Stimulated activated effector memory CD8-positive, alpha-beta T cell treated with anti-CD3 and anti-CD28 coated beads, Interleukin-12 subunit alpha, Interleukin-12 subunit beta, amount 100 ng/mL, for 72 hours (primary cell): Measurements from ENCODE around the gene DYNLRB1.

Experiments
- ATAC-seq: fragments of 150-1000 bp; cut with Tn5 transposase; 2 replicates; pipeline ENCODE4 v1.10.0; 2021
- DNase-seq, 2 donors: peaks; one replicate each; pipeline ENCODE4 v3.0.0; 2021 to 2022; ENCODE audit warnings: low spot score in 2 of 2
- H3K27ac Mint-ChIP-seq: one replicate; pipeline ENCODE4 v1.8.0; 2022; ENCODE audit warnings: mild to moderate bottlenecking, mixed read lengths
- H3K36me3 Mint-ChIP-seq: one replicate; pipeline ENCODE4 v1.8.0; 2022; ENCODE audit warnings: mild to moderate bottlenecking, mixed read lengths
- H3K4me1 Mint-ChIP-seq: one replicate; pipeline ENCODE4 v1.8.0; 2022; ENCODE audit warnings: mixed read lengths
- H3K4me3 Mint-ChIP-seq: one replicate; pipeline ENCODE4 v1.8.0; 2022; ENCODE audit warnings: mild to moderate bottlenecking, mixed read lengths
- H3K9me3 Mint-ChIP-seq: one replicate; pipeline ENCODE4 v1.8.0; 2022; ENCODE audit warnings: mixed read lengths

Gene DYNLRB1

GRCh38 chr20:34552569-34552968, 36.3 kb downstream of the DYNLRB1 start:
- Mint-ChIP-seq H3K4me1 (no peaks in the 10 kb centered on the region), H3K9me3 (no peaks in the 10 kb centered on the region), H3K4me3 (no peak overlapping the region), H3K36me3 (no peaks in the 10 kb centered on the region), H3K27ac (no peak overlapping the region)
- DNase-seq (no peak), ATAC-seq (no peak)

DNA sequence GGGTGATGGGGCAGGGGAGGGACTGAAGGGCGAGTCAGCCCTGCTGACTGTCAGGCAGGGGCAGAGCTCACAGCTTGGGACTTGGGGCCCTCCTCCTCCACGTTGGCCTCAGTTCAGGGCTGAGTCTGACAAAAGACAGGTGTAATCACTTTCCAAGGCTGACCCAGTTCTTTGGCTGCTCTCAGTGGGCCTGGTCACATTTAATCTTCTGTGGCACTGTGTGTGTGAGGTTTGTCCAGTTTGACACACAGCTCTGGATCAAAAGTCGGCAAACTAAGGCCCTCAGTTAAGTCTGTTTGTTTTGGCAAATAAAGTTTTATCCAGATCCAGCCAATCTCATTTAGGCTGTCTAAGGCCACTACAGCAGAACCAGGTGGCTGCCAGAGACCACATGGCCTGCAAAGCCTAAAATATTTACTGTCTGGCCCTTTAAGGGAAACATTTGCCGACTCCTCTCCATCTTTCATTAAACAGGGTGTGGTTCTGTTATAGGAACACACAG, 37.2 kb downstream of the DYNLRB1 start:
- H3K27ac Mint-ChIP-seq: no peak overlapping the region
- peak; percentile 53 for ATAC-seq

DNA sequence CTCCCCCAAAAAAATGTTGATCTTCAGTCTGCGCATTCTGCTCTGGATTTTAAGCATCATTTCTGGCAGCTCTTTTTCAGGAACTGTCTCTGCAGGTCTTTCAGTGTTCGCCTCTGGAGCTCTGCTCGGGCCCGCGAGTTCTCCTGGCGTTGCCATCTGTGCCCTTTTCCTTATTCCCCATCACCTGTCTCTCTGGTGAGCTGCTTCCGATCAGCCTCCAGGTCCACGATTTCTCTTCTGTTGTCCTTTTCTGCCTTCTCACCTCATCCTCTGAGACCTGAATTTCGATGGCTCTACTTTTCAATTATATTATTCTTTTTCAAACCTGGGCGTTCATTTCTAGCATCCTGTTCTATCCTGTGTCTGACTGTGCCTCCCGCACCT, 41.7 kb downstream of the DYNLRB1 start:
- H3K4me3 Mint-ChIP-seq: peak overlapping the region; percentile 87
- peaks cover 7% of the 10 kb centered on the region for H3K36me3 Mint-ChIP-seq
- no peak for ATAC-seq
- DNase-seq: no peak
- no peaks in the 10 kb centered on the region for H3K9me3 Mint-ChIP-seq
- H3K4me1 Mint-ChIP-seq: peaks cover 12% of the 10 kb centered on the region
- H3K27ac Mint-ChIP-seq: peak overlapping the region; percentile 95

More for the DNA sequence above, 37.2 kb downstream of the DYNLRB1 start:
- H3K4me3 Mint-ChIP-seq: no peak overlapping the region
- no peak for DNase-seq
- H3K9me3 Mint-ChIP-seq: no peaks in the 10 kb centered on the region
- H3K36me3 Mint-ChIP-seq: peaks cover 5% of the 10 kb centered on the region
- H3K4me1 Mint-ChIP-seq: peaks cover 7% of the 10 kb centered on the region

DNA sequence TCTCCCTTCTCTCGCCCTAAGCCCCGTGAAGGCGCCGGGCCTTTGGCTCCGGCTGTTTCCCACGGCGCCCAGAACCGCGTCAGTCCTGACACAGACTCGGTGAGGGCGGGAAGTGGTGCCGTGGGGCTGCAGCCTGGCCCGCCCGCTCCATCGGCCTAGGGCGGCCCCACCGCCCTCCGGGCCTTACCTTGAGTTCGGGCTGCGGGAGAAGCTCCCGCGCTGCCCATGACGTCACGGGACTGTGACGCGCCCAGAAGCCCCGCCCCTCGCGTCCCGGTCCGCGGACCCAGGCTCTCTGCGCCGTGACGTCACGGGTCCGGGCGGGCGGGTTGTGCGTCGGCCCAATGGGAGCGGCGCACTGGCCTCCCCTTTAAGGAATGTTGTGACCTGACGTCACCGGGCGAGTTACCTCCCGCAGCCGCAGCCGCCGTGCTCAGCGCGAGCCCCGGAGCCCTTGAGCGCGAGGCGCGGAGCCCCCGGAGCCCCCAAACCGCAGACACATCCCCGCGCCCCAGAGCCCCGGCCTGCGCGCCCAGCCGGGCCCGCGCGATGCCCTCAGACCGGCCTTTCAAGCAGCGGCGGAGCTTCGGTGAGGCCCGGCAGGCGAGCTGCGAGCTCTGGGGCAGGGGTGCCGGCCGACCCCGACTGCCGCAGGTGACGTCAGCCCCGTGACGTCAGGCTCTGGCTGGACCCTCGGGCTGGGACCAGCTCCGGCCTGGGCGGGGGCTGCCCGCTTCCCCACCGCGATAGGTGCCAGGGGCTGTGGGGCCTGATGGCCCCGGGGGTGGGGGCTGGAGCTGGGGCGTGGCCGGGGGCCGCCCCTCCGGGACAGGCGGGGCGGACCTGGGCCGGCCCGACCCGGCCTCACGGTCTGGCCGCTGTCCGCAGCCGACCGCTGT, 42.3 kb downstream of the DYNLRB1 start, which contains the start of gene MAP1LC3A:
MAP1LC3A (plus strand) TSS at position 399 of the 899 bp plus-strand sequence; CDS start at position 550, 151 bp downstream.
- Mint-ChIP-seq H3K4me3 (peak within 1 kb of the TSS; percentile 87), H3K36me3 (peaks cover 7% of the 10 kb centered on the region), H3K27ac (peak within 1 kb of the TSS; percentile 95), H3K9me3 (no peaks in the 10 kb centered on the region), H3K4me1 (peaks cover 13% of the 10 kb centered on the region)
- DNase-seq: peak; percentile 93 to 95
- peak; percentile 89 for ATAC-seq

DNA sequence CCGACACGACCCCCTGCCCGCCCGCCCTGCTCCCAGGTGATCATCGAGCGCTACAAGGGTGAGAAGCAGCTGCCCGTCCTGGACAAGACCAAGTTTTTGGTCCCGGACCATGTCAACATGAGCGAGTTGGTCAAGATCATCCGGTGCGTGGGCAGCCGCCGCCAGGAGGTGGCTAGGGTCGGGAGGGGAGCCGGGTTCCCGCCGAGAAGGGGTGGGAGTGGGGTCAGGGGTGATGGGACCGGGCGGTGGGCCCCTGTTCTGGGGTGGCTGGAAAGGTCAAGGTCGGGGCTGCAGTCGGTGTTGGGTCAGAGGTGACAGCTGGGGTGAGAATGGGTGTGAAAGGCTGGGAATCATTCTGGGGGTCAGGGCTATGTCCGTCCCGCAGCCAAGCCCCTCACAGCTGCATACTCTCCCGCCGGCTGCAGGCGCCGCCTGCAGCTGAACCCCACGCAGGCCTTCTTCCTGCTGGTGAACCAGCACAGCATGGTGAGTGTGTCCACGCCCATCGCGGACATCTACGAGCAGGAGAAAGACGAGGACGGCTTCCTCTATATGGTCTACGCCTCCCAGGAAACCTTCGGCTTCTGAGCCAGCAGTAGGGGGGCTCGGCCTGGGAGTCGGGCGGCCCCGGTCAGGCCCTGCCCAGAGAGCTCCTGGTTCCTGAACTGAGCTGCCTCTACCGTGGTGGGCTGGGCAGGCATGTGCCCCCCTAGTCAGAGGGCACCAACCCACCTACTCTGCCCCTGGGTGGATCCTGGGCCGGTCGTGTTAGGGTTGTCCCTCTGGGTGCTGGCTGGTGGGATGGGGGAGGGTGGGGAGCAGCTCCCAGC, 43.3 kb downstream of the DYNLRB1 start:
- Mint-ChIP-seq H3K4me3 (peak overlapping the region; percentile 37), H3K27ac (peak overlapping the region; percentile 48), H3K36me3 (peaks cover 7% of the 10 kb centered on the region), H3K9me3 (no peaks in the 10 kb centered on the region), H3K4me1 (peaks cover 13% of the 10 kb centered on the region)
- DNase-seq (no peak), ATAC-seq (peak; percentile 4)

DNA sequence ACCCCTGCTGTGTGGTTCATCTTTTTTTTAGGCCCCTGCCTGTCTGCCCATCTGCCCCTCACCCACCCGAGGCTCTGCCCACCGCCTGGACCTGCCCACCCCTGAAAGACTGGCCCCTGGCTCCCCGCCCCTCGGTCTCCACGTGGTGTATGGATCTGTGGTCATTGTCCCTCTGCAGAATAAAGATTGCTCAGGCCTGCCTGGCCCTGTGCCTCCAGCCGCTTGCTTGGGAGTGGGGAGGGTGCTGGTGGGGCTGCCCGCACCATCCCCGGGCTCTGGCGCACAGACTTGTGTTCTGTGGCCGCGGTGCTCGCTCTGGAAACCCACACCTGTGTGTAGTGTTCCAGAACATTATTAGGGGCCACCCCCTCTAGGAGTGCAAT, 43.9 kb downstream of the DYNLRB1 start:
- DNase-seq (no peak), ATAC-seq (no peak)
- no peak overlapping the region for H3K27ac Mint-ChIP-seq
- peak overlapping the region; percentile 37 for H3K4me3 Mint-ChIP-seq
- H3K4me1 Mint-ChIP-seq: peaks cover 13% of the 10 kb centered on the region
- no peaks in the 10 kb centered on the region for H3K9me3 Mint-ChIP-seq
- H3K36me3 Mint-ChIP-seq: peaks cover 7% of the 10 kb centered on the region

DNA sequence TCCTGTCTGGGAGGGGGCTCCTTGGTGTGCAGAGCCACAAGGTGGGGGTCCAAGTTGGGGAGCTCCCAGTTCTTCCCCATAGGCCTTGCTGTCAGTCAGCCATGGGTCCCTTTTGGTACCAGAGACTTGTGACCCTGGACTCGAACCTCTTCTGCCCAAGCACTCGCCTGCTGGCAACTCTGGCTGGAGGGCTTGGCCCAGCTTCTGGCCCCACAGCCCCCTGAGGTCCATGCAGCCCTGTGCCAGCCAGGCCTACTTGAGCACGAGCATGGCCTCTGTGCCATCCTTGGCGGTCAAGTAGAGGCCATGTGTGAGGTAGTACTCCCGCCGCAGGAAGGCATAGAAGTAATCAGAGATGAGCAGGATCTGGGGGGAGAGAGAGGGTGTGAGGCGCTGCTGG, 44.4 kb downstream of the DYNLRB1 start:
- Mint-ChIP-seq H3K4me1 (peaks cover 15% of the 10 kb centered on the region), H3K27ac (peak overlapping the region; percentile 46), H3K4me3 (peak overlapping the region; percentile 37), H3K9me3 (no peaks in the 10 kb centered on the region), H3K36me3 (peaks cover 7% of the 10 kb centered on the region)
- ATAC-seq (no peak), DNase-seq (no peak)

- H3K36me3 Mint-ChIP-seq: peaks cover 7% of the 10 kb centered on the region
- H3K4me1 Mint-ChIP-seq: peaks cover 21% of the 10 kb centered on the region
- H3K27ac Mint-ChIP-seq: peak overlapping the region; percentile 46
- DNase-seq: no peak
- no peak overlapping the region for H3K4me3 Mint-ChIP-seq
- H3K9me3 Mint-ChIP-seq: no peaks in the 10 kb centered on the region
- no peak for ATAC-seq
These were observed 45.4 kb downstream of the DYNLRB1 start for GRCh38 chr20:34561661-34562060.

GRCh38 chr20:34562641-34563040, 46.4 kb downstream of the DYNLRB1 start:
- Mint-ChIP-seq H3K4me3 (no peak overlapping the region), H3K36me3 (peaks cover 7% of the 10 kb centered on the region), H3K9me3 (no peaks in the 10 kb centered on the region), H3K4me1 (peaks cover 21% of the 10 kb centered on the region), H3K27ac (peak overlapping the region; percentile 46)
- DNase-seq (no peak), ATAC-seq (peak; percentile 14)

- ATAC-seq (no peak), DNase-seq (no peak)
- Mint-ChIP-seq H3K4me1 (peaks cover 14% of the 10 kb centered on the region), H3K27ac (peak overlapping the region; percentile 78), H3K36me3 (no peaks in the 10 kb centered on the region), H3K9me3 (no peaks in the 10 kb centered on the region), H3K4me3 (no peak overlapping the region)
These were observed 48.6 kb downstream of the DYNLRB1 start for GRCh38 chr20:34564833-34565232.

- no peak for ATAC-seq
- H3K27ac Mint-ChIP-seq: peak overlapping the region; percentile 70
- no peak overlapping the region for H3K4me3 Mint-ChIP-seq
- H3K36me3 Mint-ChIP-seq: peaks cover 16% of the 10 kb centered on the region
- H3K4me1 Mint-ChIP-seq: peaks cover 20% of the 10 kb centered on the region
- DNase-seq: no peak
- no peaks in the 10 kb centered on the region for H3K9me3 Mint-ChIP-seq
These were observed 51.0 kb downstream of the DYNLRB1 start for GRCh38 chr20:34566978-34567891.

GRCh38 chr20:34567892-34568865, 52.0 kb downstream of the DYNLRB1 start:
- Mint-ChIP-seq H3K27ac (peak overlapping the region; percentile 70), H3K4me1 (peaks cover 15% of the 10 kb centered on the region), H3K36me3 (peaks cover 19% of the 10 kb centered on the region), H3K9me3 (no peaks in the 10 kb centered on the region), H3K4me3 (no peak overlapping the region)
- DNase-seq (no peak), ATAC-seq (no peak)

- peaks cover 29% of the 10 kb centered on the region for H3K36me3 Mint-ChIP-seq
- H3K27ac Mint-ChIP-seq: no peak overlapping the region
- no peaks in the 10 kb centered on the region for H3K9me3 Mint-ChIP-seq
- ATAC-seq: no peak
- peaks cover 15% of the 10 kb centered on the region for H3K4me1 Mint-ChIP-seq
- no peak overlapping the region for H3K4me3 Mint-ChIP-seq
- no peak for DNase-seq
These were observed 53.4 kb downstream of the DYNLRB1 start for GRCh38 chr20:34569598-34569997.
